MCF 10A (cell line): Measurements from ENCODE around the gene XPC. TPM values are rescaled to one million over a fixed set of nuclear protein-coding genes. Genes with fewer than 3 reads are reported as not detected.
A peak's percentile ranks its signal among the peaks of the same experiment; 100 is the strongest.
"Not testable (repeated sequence)": the region's sequence is repeated elsewhere in the genome, so short reads cannot be mapped to it uniquely, and the experiment has no call there.

ENCODE experiments used
- BruUV-seq: library from RNA; stranded (reverse); fragments of 400-500 nt; replicated peaks from 2 replicates; lab custom pipeline; 2021; lab: Mats Ljungman, UMichigan
- CTCF ChIA-PET: fragments of 300-600 bp; sonication (Branson Sonifier 250); formaldehyde crosslinking; extraction: SDS; loops from one replicate; lab custom pipeline; 2021; ENCODE audit warnings: antibody characterized with exemption, inconsistent platforms; lab: Yijun Ruan, JAX
- POLR2A ChIA-PET: fragments of 300-600, 350-650 bp; sonication (Branson Sonifier 250); formaldehyde crosslinking; extraction: SDS; loops from one replicate; lab custom pipeline; 2020; ENCODE audit warnings: antibody characterized with exemption, inconsistent platforms; lab: Yijun Ruan, JAX
- DNase-seq: peaks from one replicate; pipeline ENCODE4 v3.0.0-alpha.2; 2018; ENCODE audit not compliant: unreplicated experiment
- H3K27ac Mint-ChIP-seq: one replicate; pipeline ENCODE4 v1.8.0; 2022; ENCODE audit warnings: mild to moderate bottlenecking, low read depth, mixed read lengths; ENCODE audit not compliant: unreplicated experiment
- H3K27me3 Mint-ChIP-seq: one replicate; pipeline ENCODE4 v1.8.0; 2022; ENCODE audit warnings: mixed read lengths; ENCODE audit not compliant: insufficient read depth, unreplicated experiment
- H3K36me3 Mint-ChIP-seq: one replicate; pipeline ENCODE4 v1.8.0; 2022; ENCODE audit warnings: mild to moderate bottlenecking, moderate library complexity, mixed read lengths; ENCODE audit not compliant: insufficient read depth, unreplicated experiment
- H3K4me1 Mint-ChIP-seq: one replicate; pipeline ENCODE4 v1.8.0; 2022; ENCODE audit warnings: mixed read lengths; ENCODE audit not compliant: insufficient read depth, unreplicated experiment
- H3K4me3 Mint-ChIP-seq: one replicate; pipeline ENCODE4 v1.8.0; 2022; ENCODE audit warnings: mild to moderate bottlenecking, moderate library complexity, mixed read lengths; ENCODE audit not compliant: unreplicated experiment
- H3K9me3 Mint-ChIP-seq: one replicate; pipeline ENCODE4 v1.8.0; 2022; ENCODE audit warnings: mixed read lengths; ENCODE audit not compliant: unreplicated experiment
- CTCF ChIP-seq: fragments of 200-600 bp; IDR thresholded peaks from one replicate; pipeline ENCODE4 v1.8.0; 2022; ENCODE audit warnings: antibody characterized with exemption, mild to moderate bottlenecking; ENCODE audit not compliant: unreplicated experiment
- intact Hi-C: fragments of 100-400 bp; cut with micrococcal nuclease; formaldehyde crosslinking; loops from 2 replicates; pipeline ENCODE4 v1.14.1; 2022
- total RNA-seq: library from RNA; stranded (reverse); gene quantifications from 2 replicates; pipeline ENCODE4 v1.2.3, GENCODE V29; 2022

XPC gene
- total RNA-seq, 1 experiment from 2014 or later = 73.3 TPM

DNA sequence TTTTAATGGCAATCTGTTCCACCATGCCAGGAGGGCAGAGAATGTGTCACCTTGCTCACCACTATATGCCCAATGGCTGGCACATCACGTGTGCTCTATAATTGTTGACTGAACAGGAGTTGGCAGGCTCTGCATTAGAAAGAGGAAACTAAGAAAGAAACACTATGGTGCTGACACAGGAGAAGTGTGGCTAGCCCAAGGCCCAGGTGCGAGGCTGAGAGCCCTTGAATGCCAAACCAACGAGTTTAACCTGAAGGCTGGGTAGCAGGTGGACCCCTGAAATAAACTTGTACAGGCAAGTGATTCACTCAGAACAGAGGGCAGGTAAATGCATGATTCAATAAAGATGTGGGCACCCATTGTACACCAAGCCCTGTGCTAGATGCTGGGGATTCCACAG, 56.1 kb downstream of the XPC start:
- ChIA-PET POLR2A (interaction anchor here (0.6 to 9.1 kb wide), 7 partner anchors 11 to 643 kb away, joined by 3 to 294 read pairs (median 4); partner anchors contain the start of genes LSM3 and XPC), CTCF (interaction anchor here (8.7 kb wide), 1 partner anchor 225 kb away, joined by 80 read pairs; no protein-coding TSS in a partner anchor)
- TF ChIP-seq CTCF = no peak
- no peak for DNase-seq
- peaks cover 36% of the 10 kb centered on the region for H3K36me3 Mint-ChIP-seq
- peaks cover 21% of the 10 kb centered on the region for H3K4me1 Mint-ChIP-seq
- intact Hi-C loops = no loop called here
- peak overlapping the region; percentile 96 for H3K27ac Mint-ChIP-seq
- H3K9me3 Mint-ChIP-seq = no peaks in the 10 kb centered on the region
- no TSS peak for BruUV-seq
- H3K27me3 Mint-ChIP-seq = no peaks in the 10 kb centered on the region
- peak overlapping the region; percentile 99 for H3K4me3 Mint-ChIP-seq

GRCh38 chr3:14121859-14122258, 56.5 kb downstream of the XPC start:
- peaks cover 36% of the 10 kb centered on the region for H3K36me3 Mint-ChIP-seq
- no peak for DNase-seq
- peak overlapping the region; percentile 99 for H3K4me3 Mint-ChIP-seq
- peaks cover 18% of the 10 kb centered on the region for H3K4me1 Mint-ChIP-seq
- no TSS peak for BruUV-seq
- TF ChIP-seq CTCF = no peak
- no peak overlapping the region for H3K27ac Mint-ChIP-seq
- POLR2A ChIA-PET = interaction anchor here (0.7 to 9.1 kb wide), 5 partner anchors 20 to 642 kb away, joined by 3 to 294 read pairs (median 6); partner anchors contain the start of genes LSM3 and XPC
- H3K27me3 Mint-ChIP-seq = no peaks in the 10 kb centered on the region
- CTCF ChIA-PET = interaction anchor here (0.7 to 8.7 kb wide), 2 partner anchors 225 to 320 kb away, joined by 3 to 80 read pairs; no protein-coding TSS in a partner anchor
- intact Hi-C loops = no loop called here
- no peaks in the 10 kb centered on the region for H3K9me3 Mint-ChIP-seq

DNA sequence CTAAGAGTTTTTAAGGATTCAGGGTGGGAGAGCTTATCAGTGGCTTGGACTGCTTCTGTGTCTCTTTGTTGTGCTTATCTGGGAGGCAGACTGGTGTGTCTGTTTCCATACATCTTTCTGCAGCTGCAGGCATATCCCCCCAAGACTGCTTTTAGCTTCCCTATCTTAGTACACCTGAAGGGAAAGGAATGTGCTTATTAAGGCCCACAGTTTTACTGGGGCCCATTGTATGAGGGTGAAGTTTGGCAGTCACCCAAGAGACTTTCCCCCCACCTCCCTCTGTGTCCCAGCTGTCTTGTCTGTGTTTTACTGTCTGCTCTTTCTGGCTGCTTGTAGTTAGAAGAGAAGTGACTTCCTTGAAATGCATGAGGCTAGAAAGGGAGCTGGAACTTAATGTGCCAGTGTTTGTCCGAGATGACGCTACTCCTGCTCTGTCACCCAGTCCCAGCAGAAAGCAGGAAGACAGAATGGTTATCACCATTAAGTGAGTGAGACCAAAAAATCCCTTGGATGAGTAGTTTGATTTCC, 57.4 kb downstream of the XPC start:
- H3K27me3 Mint-ChIP-seq, DNase-seq, BruUV-seq, H3K4me3 Mint-ChIP-seq, H3K9me3 Mint-ChIP-seq, intact Hi-C loops: not testable (repeated sequence)
- H3K36me3 Mint-ChIP-seq = peaks cover 42% of the 10 kb centered on the region
- peaks cover 18% of the 10 kb centered on the region for H3K4me1 Mint-ChIP-seq
- peak overlapping the region; percentile 62 for H3K27ac Mint-ChIP-seq
- ChIA-PET CTCF (interaction anchor here (0.7 to 8.7 kb wide), 2 partner anchors 224 to 319 kb away, joined by 3 to 80 read pairs; no protein-coding TSS in a partner anchor), POLR2A (interaction anchor here (0.6 to 9.1 kb wide), 3 partner anchors 21 to 286 kb away, joined by 3 to 294 read pairs (median 6); partner anchors contain the start of genes LSM3 and XPC)

GRCh38 chr3:14120111-14120920, 58.1 kb downstream of the XPC start:
- Mint-ChIP-seq H3K9me3 (no peaks in the 10 kb centered on the region), H3K4me3 (no peak overlapping the region), H3K36me3 (peaks cover 43% of the 10 kb centered on the region), H3K27ac (peak overlapping the region; percentile 62), H3K27me3 (no peaks in the 10 kb centered on the region), H3K4me1 (peaks cover 18% of the 10 kb centered on the region)
- BruUV-seq = no TSS peak
- DNase-seq = no peak
- CTCF ChIA-PET = interaction anchor here (1.1 to 8.7 kb wide), 2 partner anchors 25 to 223 kb away, joined by 5 to 80 read pairs; no protein-coding TSS in a partner anchor
- no peak for TF ChIP-seq CTCF
- intact Hi-C loops = no loop called here
- POLR2A ChIA-PET = interaction anchor here (0.6 to 9.1 kb wide), 5 partner anchors 22 to 771 kb away, joined by 3 to 294 read pairs (median 13); partner anchors contain the start of genes LSM3 and XPC
